Measurements from ENCODE around the gene BMP6. TPM values are rescaled to one million over a fixed set of nuclear protein-coding genes. Genes with fewer than 3 reads are reported as not detected.
A peak's percentile ranks its signal among the peaks of the same experiment; 100 is the strongest.

The BMP6 gene
- polyA plus RNA-seq, 1 experiment, result 0.77 TPM

GRCh38 chr6:7707787-7708186 lies 18.1 kb upstream of the BMP6 start:
- DNase-seq (ENCODE audit: low read depth, low spot score), result no peak
- ChIA-PET CTCF (no interaction called here), POLR2A (no interaction called here)
- no peak overlapping the region for H3K27ac ChIP-seq (ENCODE audit: low read depth, low read length)
- no peak overlapping the region for H3K4me3 ChIP-seq (ENCODE audit: low read depth, low read length)
- no peaks in the 10 kb centered on the region for H3K27me3 ChIP-seq (ENCODE audit: control insufficient read depth, insufficient read depth, low read length)
- TF ChIP-seq, protein P1, sequence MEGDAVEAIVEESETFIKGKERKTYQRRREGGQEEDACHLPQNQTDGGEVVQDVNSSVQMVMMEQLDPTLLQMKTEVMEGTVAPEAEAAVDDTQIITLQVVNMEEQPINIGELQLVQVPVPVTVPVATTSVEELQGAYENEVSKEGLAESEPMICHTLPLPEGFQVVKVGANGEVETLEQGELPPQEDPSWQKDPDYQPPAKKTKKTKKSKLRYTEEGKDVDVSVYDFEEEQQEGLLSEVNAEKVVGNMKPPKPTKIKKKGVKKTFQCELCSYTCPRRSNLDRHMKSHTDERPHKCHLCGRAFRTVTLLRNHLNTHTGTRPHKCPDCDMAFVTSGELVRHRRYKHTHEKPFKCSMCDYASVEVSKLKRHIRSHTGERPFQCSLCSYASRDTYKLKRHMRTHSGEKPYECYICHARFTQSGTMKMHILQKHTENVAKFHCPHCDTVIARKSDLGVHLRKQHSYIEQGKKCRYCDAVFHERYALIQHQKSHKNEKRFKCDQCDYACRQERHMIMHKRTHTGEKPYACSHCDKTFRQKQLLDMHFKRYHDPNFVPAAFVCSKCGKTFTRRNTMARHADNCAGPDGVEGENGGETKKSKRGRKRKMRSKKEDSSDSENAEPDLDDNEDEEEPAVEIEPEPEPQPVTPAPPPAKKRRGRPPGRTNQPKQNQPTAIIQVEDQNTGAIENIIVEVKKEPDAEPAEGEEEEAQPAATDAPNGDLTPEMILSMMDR (IDR thresholded peaks at IDR 0.05; ENCODE audit: low read depth, low read length), result no peak
- H3K9me3 ChIP-seq (ENCODE audit: control insufficient read depth, insufficient read depth, low read length), result peaks cover 3% of the 10 kb centered on the region; the same call in 1 of the 2 replicates

- H3K9me3 ChIP-seq (ENCODE audit: control insufficient read depth, insufficient read depth, low read length), result no peaks in the 10 kb centered on the region
- TF ChIP-seq, protein P1 (IDR thresholded peaks at IDR 0.05; ENCODE audit: low read depth, low read length), result no peak
- ChIA-PET CTCF (interaction anchor here (0.7 to 2.4 kb wide), 5 partner anchors 66 to 500 kb away, joined by 3 to 21 read pairs (median 4); no protein-coding TSS in a partner anchor), POLR2A (interaction anchor here (0.7 kb wide), 2 partner anchors 188 to 1408 kb away, joined by 7 to 9 read pairs; no protein-coding TSS in a partner anchor)
- no peak for DNase-seq (ENCODE audit: low read depth, low spot score)
- H3K27ac ChIP-seq (ENCODE audit: low read depth, low read length), result no peak overlapping the region
- peaks cover 3% of the 10 kb centered on the region for H3K27me3 ChIP-seq (ENCODE audit: control insufficient read depth, insufficient read depth, low read length)
- H3K4me3 ChIP-seq (ENCODE audit: low read depth, low read length), result no peak overlapping the region
These were observed 6.5 kb upstream of the BMP6 start for GRCh38 chr6:7719364-7719850.

- peaks cover 10% of the 10 kb centered on the region for H3K27me3 ChIP-seq (ENCODE audit: control insufficient read depth, insufficient read depth, low read length)
- TF ChIP-seq, protein P1 (IDR thresholded peaks at IDR 0.05; ENCODE audit: low read depth, low read length), result no peak
- no peak for DNase-seq (ENCODE audit: low read depth, low spot score)
- H3K27ac ChIP-seq (ENCODE audit: low read depth, low read length), result no peak overlapping the region
- H3K9me3 ChIP-seq (ENCODE audit: control insufficient read depth, insufficient read depth, low read length), result no peaks in the 10 kb centered on the region
- ChIA-PET CTCF (no interaction called here), POLR2A (no interaction called here)
- H3K4me3 ChIP-seq (ENCODE audit: low read depth, low read length), result no peak overlapping the region
These were observed 5.6 kb upstream of the BMP6 start for GRCh38 chr6:7720346-7720745.

DNA sequence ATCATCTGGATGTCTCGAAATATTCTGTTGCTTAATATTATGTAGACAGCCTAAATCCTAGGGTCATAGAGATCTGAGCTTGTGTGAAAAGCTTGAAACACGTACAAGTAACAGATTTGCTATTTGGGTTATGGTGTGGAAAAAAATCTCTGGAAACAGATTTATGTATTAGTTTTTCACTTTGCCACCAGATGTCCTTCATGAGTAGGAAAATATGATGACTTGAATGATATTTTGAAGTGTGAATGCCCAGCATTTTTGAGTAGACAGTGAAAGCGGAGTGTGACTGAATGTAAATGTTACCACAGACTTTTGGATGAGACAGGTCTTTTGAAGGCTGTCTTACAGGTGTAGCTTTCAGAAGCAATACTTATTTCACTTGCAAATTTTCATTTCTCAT lies 4.2 kb upstream of the BMP6 start:
- TF ChIP-seq, protein P1 (IDR thresholded peaks at IDR 0.05; ENCODE audit: low read depth, low read length), result peak; percentile 24; the same call in 1 of the 2 replicates
- DNase-seq (ENCODE audit: low read depth, low spot score), result no peak
- Histone ChIP-seq H3K27ac (ENCODE audit: low read depth, low read length) (no peak overlapping the region), H3K4me3 (ENCODE audit: low read depth, low read length) (no peak overlapping the region), H3K9me3 (ENCODE audit: control insufficient read depth, insufficient read depth, low read length) (no peaks in the 10 kb centered on the region), H3K27me3 (ENCODE audit: control insufficient read depth, insufficient read depth, low read length) (peaks cover 14% of the 10 kb centered on the region)
- POLR2A ChIA-PET, result no interaction called here
- CTCF ChIA-PET, result interaction anchor here (0.6 to 3.9 kb wide), 26 partner anchors 12 to 498 kb away, joined by 3 to 116 read pairs (median 5); partner anchors contain the start of gene TXNDC5

DNA sequence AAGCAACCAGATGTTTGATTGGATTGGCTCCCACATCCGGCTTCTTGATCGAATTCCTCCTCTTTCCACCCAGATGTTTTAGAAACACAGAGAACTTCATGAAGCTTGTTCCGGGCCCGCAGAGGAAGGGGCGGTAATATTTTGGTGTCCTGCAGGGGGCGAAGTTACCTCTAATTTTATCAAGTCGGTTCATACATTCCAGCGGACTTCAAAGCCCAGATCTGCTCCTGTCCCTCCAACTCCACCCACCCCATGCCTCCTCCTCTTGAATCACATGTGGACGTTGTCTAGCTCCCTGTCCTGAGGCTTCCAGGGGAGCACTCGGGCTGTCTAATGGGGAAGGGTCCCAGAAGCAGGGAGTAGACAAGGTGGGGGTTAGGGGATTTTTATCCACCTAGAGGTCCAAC lies 2.9 kb upstream of the BMP6 start:
- Histone ChIP-seq H3K4me3 (ENCODE audit: low read depth, low read length) (no peak overlapping the region), H3K27ac (ENCODE audit: low read depth, low read length) (no peak overlapping the region), H3K27me3 (ENCODE audit: control insufficient read depth, insufficient read depth, low read length) (peaks cover 24% of the 10 kb centered on the region), H3K9me3 (ENCODE audit: control insufficient read depth, insufficient read depth, low read length) (no peaks in the 10 kb centered on the region; the same call in 1 of the 2 replicates)
- DNase-seq (ENCODE audit: low read depth, low spot score), result peak; percentile 65
- TF ChIP-seq, protein P1 (IDR thresholded peaks at IDR 0.05; ENCODE audit: low read depth, low read length), result peak; percentile 61
- ChIA-PET POLR2A (interaction anchor here (0.8 to 1.0 kb wide), 2 partner anchors 187 to 335 kb away, joined by 3 read pairs; no protein-coding TSS in a partner anchor), CTCF (interaction anchor here (0.6 to 3.9 kb wide), 58 partner anchors 11 to 496 kb away, joined by 3 to 116 read pairs (median 4); partner anchors contain the start of gene TXNDC5)

Measured in AG04450 (cell line).